Measurements from ENCODE around the gene S100A1.

Gene S100A1

DNA sequence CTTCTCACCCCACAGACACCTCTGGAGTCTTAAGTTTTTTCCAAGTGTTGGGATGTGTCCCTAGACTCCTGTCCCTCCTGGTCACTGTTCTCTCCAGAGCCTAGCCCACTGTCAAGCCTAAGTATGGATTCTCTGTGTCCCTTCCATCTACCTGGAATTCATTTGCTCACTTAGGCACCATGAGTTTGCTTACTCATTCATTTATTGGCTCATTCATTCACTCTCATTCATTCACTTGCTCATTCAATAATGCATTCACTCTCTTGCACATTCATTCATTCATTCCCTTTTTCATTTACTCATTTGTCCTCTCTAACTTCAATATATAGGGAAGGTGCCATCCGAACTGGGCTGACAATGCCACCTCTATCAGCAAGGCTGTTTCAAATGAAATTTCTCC, 16.9 kb upstream of the S100A1 start:
- no peak for DNase-seq

DNA sequence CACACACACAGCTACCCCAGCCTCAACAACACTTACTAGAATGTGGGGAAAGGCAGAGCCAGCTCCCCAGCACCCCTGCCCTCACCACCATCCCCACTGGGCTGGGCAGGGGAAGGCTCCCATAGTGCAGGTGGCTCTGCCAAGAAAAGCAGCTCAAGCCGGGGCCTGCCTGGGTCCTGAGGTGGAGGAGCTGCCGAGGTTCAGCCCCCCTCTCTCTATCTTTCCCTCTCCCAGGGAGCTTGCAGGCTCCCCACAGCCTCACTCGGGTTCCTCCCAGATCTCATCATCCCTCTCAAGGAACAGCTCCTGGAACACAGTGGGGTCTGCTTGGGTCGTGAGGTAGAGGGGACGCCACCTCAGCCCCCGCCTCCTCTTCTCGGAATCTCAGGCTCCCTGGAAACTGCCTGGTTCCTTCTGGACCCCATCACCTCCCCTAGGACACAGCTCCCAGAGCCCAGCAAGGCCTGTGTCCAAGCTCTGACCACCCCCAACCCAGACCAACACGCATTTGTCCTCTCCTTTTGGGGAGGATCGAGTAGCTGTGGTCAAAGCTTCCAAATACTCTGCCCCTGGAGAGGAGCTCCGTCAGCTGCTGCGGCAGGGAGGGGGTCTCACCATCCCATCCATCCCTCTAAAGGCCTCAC, 16.0 kb upstream of the S100A1 start:
- DNase-seq: no peak

DNA sequence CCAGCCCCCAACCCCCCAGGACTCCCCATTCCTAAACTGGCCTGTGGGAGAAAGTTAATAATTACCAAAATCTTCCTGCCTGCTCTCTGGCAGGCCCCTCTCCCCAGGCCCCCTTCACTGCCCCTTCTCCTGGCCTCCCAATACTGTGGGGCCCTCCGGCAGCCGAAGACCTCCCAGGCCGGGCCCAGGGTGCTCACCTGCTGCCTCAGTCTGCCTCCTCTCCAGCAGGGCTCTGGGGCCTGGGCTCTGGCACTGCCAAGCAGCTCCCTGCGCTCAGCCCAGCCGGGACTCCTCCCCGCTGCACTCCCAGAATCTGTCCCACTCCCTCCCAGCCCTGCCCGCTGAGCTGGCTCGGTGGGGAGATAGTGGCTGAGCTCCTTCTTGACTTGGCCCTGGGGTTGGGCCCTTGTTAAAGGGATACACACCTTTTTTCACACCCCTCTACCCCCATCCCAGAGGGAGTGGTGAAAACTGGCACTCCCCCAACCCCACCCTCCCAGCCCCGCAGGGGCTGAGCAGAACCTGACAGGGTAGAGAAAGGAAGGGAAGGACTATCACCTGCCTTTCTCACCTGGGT, 15.4 kb upstream of the S100A1 start, which contains the start of gene S100A16:
Gene S100A16, minus strand, starts transcription at position 383 of the 577 bp plus-strand sequence. CDS start 4,986 bp downstream, outside the sequence.
- DNase-seq: no peak

- DNase-seq: no peak
Measured at GRCh38 chr1:153613406-153613805, 14.8 kb upstream of the S100A1 start.

GRCh38 chr1:153614189-153614900, 13.9 kb upstream of the S100A1 start:
- DNase-seq: no peak

DNA sequence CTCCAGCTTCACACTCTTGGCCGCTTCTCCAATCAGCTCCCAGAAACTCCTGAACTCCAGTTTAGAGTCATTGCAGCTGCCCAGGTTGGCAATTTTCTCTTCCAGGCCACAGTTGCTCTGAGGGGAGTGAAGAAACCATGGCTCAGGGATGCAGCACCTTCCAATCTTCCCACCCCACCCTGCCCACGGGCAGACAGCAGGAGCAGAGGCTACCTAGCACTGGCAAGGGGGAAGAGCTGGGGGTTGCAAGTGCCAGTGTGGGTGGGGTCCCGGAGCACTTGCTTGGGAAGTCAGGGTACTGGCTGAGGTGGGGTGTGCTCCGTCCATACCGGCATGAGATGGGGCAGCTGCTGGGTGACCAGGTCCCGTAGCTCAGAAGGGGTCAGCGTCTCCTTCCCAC, 13.3 kb upstream of the S100A1 start:
- DNase-seq: no peak

DNA sequence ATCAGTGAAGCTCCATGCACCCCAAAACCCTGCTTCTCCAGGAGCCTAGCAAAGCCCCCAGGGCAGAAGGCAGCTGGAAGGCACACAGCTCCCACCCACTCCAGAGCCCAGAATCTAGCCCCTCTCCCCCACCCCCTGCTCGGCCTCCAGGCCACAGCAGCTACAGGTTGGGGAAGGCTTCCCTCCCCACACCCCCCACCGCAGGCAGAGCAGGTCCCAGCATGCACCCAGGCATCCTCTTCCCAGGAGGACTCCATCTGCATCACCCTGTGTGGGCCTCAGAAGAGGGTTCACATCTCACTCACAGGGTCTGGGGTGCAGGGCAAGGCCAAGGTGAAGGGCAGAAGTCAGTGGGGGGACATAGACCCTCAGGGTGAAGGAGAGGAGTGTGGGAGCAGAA, 12.8 kb upstream of the S100A1 start:
- DNase-seq: no peak

GRCh38 chr1:153616144-153616916, 11.9 kb upstream of the S100A1 start, which contains the start of gene S100A14:
Gene S100A14, minus strand, starts transcription at chr1:153616325. Its CDS starts 467 bp downstream, at chr1:153615858.
- no peak for DNase-seq

DNA sequence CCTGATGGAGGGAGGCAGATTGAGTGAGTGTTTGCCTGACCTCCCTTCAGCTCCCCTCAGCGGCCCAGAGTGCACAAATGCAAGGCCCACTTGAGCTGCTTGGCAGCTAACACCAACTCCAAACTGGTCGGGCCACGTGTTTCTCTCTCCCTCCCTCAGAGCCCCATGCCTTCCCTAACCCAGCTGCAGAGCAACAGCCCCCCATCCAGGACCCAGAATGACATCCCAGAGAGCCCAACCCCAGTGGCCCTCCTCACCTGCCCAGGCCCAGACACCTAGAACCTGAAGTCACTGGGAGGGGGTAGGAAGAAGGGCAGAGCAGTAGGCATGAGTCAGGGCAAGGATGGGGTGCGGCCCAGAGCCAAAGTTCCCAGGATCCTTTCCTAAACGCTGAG, 11.3 kb upstream of the S100A1 start:
- DNase-seq: no peak

GRCh38 chr1:153617663-153618062, 10.6 kb upstream of the S100A1 start:
- DNase-seq: peak; percentile 72

DNA sequence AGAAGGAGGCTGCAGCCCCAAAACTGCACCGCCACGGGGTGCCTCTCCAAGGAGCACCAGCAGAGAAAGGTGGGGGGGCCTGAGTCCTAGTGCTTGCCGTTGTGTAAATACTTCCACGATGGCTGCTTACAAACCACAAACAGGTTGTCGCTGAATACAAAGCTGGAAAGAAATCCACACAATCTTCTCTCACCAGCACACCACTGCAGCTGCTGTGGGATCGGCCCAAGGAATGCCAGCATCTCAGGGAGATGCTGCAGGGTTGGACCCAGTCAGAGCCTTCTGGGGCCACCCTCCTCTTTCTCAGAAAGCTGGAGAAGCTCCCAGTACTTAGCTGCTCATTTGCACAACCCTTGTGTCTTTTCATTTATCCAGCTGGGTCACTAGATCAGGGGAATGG, 9.1 kb upstream of the S100A1 start:
- no peak for DNase-seq

GRCh38 chr1:153623101-153623500, 5.1 kb upstream of the S100A1 start:
- DNase-seq: no peak

DNA sequence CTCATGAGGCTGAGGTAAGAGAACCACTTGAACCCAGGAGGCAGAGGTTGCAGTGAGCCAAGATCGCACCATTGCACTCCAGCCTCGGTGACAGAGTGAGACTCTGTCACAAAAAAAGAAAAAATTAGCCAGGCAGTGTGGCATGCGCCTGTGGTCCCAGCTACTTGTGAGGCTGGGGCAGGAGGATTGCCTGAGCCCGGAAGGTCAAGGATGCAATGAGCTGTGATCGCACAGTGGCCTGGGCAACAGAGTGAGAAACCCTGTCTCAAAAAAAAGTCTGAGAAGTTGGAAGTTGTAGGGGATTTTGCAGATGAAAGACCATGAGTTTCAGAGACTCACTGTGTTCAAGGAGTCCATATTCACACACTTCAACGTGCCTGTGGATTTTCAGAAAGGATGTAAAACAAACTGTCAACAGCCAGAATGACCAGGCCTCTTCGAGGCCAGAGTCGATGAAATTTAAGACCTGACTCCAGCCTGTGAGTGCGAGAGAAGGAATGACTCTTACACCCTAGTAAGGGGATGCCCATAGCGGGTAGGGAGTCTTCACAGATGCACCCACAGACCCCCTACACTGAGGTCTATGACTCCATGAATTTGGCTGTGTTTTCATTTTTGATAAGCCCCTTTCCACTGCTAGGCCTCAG, 3.1 kb upstream of the S100A1 start:
- no peak for DNase-seq

GRCh38 chr1:153626477-153626903, 1.7 kb upstream of the S100A1 start:
- no peak for DNase-seq

DNA sequence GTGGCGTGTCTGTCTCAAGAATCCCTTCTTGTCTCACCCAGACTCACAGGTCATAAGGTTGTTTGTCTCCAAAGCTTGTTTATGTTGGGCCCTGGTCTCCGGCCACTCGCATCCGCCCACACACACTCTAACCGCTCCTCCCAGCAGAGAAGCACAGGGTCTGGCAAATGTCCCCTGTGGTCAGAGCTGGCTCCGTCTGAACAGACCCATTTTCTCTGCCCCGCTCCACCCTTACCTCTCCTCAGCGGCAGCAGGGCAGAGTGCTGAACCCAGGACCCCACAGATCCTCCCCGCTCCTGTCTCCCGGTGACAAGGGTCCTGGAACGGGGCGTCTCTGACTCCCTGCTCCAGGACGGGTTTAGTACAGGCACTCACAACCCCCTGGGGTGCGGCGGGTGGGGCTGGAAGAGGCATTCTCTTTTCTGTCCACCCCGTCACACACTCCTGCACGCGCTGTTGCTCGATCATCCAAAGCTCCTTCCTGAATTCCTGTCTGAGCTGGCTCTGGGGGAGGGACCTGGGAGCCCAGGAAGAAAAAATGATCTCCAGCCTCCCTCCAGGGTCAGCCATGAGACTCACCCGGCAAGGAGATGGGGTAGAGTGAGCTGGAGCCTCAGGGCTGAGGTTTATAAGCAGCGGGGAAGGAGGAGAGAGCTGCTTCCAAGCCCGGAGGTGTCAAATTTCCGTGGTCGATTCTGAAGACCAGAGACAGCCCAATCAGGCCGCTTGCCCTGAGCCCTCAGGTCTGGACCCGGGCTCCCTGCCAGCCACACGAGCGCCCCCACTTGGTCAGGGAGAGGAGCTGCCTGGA, 1.1 kb upstream of the S100A1 start, which contains the start of gene S100A13:
Gene S100A13, minus strand, starts transcription at position 602 of the 811 bp plus-strand sequence. CDS start 1,033 bp downstream, outside the sequence.
- no peak for DNase-seq

DNA sequence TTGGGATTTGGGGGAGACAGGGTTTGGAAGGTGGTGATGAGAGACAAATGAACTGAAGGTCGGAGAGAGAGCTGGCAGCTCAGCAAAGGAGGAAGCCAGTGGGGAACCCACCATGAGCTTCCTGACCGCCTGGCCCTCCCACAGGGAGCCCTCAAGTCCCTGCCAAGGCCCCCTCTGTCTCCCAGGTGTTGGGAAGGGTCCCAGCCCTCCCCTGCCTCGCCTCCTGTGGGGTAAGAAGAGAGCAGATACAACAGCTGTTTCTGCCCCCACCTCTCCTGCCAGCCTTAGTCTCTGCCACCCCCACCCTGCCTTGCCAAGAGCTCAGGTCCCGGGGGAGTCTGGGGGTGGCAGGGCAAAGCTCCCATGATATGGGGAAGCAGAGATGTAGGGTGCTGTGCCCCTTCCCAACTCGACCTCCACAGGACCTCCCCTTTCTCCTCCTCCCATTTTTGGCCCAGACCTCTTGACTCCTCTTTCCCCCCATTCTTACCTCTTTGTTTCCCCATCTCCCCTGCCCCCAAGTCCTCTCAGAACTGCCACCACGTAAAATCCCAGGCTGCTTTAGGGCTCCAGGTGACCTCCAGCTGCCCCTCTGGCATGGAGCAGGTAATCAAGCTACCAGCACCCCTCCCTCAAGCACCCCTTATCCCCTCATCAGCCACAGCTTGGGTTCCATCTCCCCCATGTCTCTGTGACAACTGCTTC, 556 bp downstream of the S100A1 start:
- DNase-seq: no peak

DNA sequence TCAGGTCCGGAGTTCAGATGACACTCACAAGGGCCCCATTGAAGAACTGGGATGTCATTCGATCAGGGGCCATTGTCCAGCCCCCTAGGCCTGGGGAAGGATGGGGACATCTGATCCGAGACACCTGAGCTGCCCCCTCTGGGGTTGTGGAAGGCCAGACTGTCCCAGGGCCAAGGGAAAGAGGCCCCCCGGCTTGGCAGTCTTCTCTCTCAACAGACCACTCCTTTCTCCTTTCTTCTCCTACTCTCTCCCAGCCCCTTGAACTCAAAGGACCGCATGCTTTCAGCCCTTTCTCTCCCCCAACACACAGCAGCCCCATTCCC, 1.1 kb downstream of the S100A1 start:
- no peak for DNase-seq

DNA sequence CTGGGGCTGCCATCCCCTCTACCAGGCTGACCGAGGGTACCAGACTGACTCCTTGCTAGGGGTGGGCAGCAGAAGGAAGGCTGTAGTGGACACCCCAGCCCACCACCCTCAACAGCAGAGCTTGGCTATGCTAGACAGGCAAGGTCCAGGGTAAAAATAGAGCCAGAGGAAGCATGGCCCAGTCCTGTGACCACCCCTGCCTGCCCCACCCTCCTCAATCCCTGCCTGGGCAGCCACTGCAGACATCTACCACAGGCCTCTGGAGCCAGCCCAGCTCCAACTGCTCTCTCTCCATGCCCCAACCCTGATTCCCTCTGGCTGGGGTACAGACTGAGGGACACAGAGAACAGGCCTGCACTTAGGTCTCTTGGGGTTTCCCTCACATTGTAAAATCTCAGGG, 1.7 kb downstream of the S100A1 start:
- no peak for DNase-seq

GRCh38 chr1:153630384-153630783, 2.1 kb downstream of the S100A1 start:
- no peak for DNase-seq

DNA sequence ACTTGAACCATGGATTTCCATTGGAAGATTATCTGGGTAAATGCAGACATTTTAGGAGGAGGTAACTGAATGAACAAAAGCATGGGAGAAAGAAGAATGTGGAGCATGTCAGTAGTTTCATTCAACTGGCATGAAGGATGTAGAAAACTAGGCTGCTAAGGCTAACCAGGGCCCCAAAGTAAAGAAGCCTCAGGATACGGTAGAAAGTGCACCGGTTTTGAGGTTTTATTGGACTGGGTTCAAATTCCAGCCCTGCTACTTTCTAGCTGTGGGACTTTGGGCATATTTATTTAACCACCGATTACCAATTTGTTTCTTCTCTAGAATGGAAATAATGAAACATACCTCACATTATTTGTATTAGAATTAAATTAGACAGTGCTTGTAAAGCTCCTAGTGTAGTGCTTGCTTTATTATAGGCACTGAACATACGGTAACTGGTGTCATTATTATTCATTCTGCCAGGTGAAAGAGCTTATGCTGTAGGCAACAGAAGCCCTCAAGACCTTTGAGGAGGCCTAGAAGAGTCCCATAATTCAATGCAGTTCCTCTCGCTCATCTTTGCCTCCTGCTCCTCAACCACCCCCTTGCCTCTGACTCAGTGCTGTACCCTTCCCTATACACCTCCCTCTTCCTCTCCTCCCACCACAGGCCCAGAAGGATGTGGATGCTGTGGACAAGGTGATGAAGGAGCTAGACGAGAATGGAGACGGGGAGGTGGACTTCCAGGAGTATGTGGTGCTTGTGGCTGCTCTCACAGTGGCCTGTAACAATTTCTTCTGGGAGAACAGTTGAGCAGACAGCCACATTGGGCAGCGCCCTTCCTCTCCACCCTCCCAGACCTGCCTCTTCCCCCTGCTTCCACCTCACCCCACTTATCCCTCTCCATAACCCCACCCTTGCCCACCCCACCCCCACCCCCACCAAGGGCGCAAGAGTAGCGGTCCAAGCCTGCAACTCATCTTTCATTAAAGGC, 3.1 kb downstream of the S100A1 start:
- no peak for DNase-seq

All from NK-92 treated with Interleukin-12 subunit alpha and Interleukin-12 subunit beta, amount 100 ng/mL, for 24 hours (cell line).